PC-3 (cell line): ENCODE data around the gene ING3. TPM values are rescaled to one million over a fixed set of nuclear protein-coding genes. Genes with fewer than 3 reads are reported as not detected.

Experiments used
- ATAC-seq: fragments of 200-7000 bp; cut with Tn5 transposase; 2 replicates; pipeline ENCODE4 v1.9.1; 2020; ENCODE audit warnings: mild to moderate bottlenecking, moderate library complexity
- BruUV-seq: library from RNA; stranded (reverse); fragments of 400-500 nt; replicated peaks from 2 replicates; lab custom pipeline; 2021; lab: Mats Ljungman, UMichigan
- CTCF ChIA-PET: fragments of 300-600 bp; sonication (Branson Sonifier 250); formaldehyde crosslinking; loops from one replicate; lab custom pipeline; 2022; ENCODE audit warnings: antibody characterized with exemption; lab: Charles Lee
- POLR2A ChIA-PET: fragments of 300-600 bp; sonication (Branson Sonifier 250); formaldehyde crosslinking; loops from one replicate; lab custom pipeline; 2022; ENCODE audit warnings: antibody characterized with exemption; ENCODE audit not compliant: unreplicated experiment; lab: Charles Lee
- DNase-seq: peaks from one replicate; pipeline ENCODE4 v3.0.0-alpha.2; 2015
- H2AFZ ChIP-seq: fragments of 300-600 bp; sonication (generic); 2 replicates; pipeline ENCODE4 v1.6.0; 2016; ENCODE audit warnings: antibody characterized with exemption, low read length
- H3F3A ChIP-seq: fragments of 300-600 bp; sonication (generic); one replicate; pipeline ENCODE4 v1.6.0; 2017; ENCODE audit warnings: antibody characterized with exemption, low read length, control low read depth, mild to moderate bottlenecking; ENCODE audit not compliant: unreplicated experiment
- H3K27ac ChIP-seq: fragments of 300-600 bp; sonication (generic); 2 replicates; pipeline ENCODE4 v1.5.1; 2016; ENCODE audit warnings: mild to moderate bottlenecking, low read length
- H3K27me3 ChIP-seq: fragments of 300-600 bp; sonication (generic); 2 replicates; pipeline ENCODE4 v1.6.1; 2016; ENCODE audit warnings: low read length, mixed read lengths
- H3K36me3 ChIP-seq: fragments of 300-600 bp; sonication (generic); 2 replicates; pipeline ENCODE4 v1.6.1; 2016; ENCODE audit warnings: low read depth, mixed run types, low read length, mixed read lengths
- H3K4me1 ChIP-seq: fragments of 300-600 bp; sonication (generic); 2 replicates; pipeline ENCODE4 v1.5.1; 2016; ENCODE audit warnings: low read length; ENCODE audit not compliant: insufficient read depth
- H3K4me2 ChIP-seq: fragments of 300-600 bp; sonication (generic); 2 replicates; pipeline ENCODE4 v1.6.0; 2016; ENCODE audit warnings: low read length
- H3K4me3 ChIP-seq: fragments of 300-600 bp; sonication (generic); 2 replicates; pipeline ENCODE4 v1.5.1; 2016; ENCODE audit warnings: mild to moderate bottlenecking, low read length, mixed read lengths
- H3K79me2 ChIP-seq: fragments of 300-600 bp; sonication (generic); 2 replicates; pipeline ENCODE4 v1.6.1; 2017; ENCODE audit warnings: low read length, mixed read lengths
- H3K9ac ChIP-seq: fragments of 300-600 bp; sonication (generic); 2 replicates; pipeline ENCODE4 v1.6.0; 2016; ENCODE audit warnings: mild to moderate bottlenecking, low read length
- H3K9me2 ChIP-seq: fragments of 300-600 bp; sonication (generic); replicated peaks from 2 replicates; pipeline ENCODE4 v1.6.1; 2016; ENCODE audit warnings: mixed run types, low read length, mixed read lengths
- H3K9me3 ChIP-seq: fragments of 300-600 bp; sonication (generic); 2 replicates; pipeline ENCODE4 v1.6.1; 2016; ENCODE audit warnings: low read length, mixed read lengths
- H4K20me1 ChIP-seq: fragments of 300-600 bp; sonication (generic); 2 replicates; pipeline ENCODE4 v1.6.1; 2016; ENCODE audit warnings: low read length, mixed read lengths
- EZH2 ChIP-seq: fragments of 300-600 bp; sonication (generic); IDR thresholded peaks from one replicate; pipeline ENCODE4 v1.6.1; 2017; ENCODE audit warnings: antibody characterized with exemption, mild to moderate bottlenecking, low read length; ENCODE audit not compliant: unreplicated experiment
- EZH2phosphoT487 ChIP-seq: fragments of 300-600 bp; sonication (generic); IDR thresholded peaks from 2 replicates; pipeline ENCODE4 v1.6.1; 2018; ENCODE audit warnings: mild to moderate bottlenecking, antibody characterized with exemption, low read length, borderline replicate concordance
- intact Hi-C: fragments of 100-400 bp; cut with micrococcal nuclease; formaldehyde crosslinking; loops from 2 replicates; pipeline ENCODE4 v1.9.0; 2023
- total RNA-seq: library from RNA; depleted of rRNA; stranded (reverse); fragments of >200 nt; gene quantifications from 2 replicates; pipeline ENCODE4 v1.2.3, GENCODE V29; 2014
- TF ChIP-seq, protein P1 (sequence below): fragments of 300-600 bp; sonication (generic); conservative IDR thresholded peaks from 2 replicates; pipeline ENCODE4 v1.5.1; 2017; ENCODE audit warnings: antibody characterized with exemption, low read depth, mild to moderate bottlenecking, low read length

ING3 gene
- total RNA-seq, 1 experiment from 2014 or later = 12.8 TPM

DNA sequence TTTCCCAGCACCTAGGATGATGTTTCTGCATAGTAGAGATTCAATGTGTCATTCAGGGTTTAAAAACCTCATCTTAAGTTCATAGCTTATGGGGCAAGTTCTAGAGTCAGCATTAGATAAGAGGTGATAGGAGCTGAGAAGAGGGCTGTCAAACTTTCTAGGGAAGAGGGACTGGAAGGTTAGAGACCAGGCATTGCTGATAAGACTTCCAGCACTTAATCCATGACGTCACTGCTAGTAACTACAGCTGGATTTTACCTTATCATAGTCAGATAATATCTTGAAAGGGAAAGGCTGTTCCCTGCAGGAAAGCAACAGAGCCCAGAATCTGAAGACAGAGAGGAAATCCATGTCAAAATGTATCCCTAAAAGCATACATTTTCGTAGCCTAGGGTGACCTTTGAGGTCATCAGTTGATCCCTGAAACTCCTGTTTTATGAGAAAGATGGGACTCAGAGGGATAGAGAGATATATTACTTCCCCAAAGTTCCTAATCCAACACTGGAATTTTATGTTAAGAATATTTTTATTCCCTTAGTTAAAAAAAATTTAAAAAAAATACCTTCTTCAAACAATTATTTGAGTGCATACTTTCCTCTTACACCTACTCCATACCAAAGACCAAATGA, 34.7 kb downstream of the ING3 start:
- no peak overlapping the region for H3K4me2 ChIP-seq
- H3K9me2 ChIP-seq = no peaks in the 10 kb centered on the region
- no peak overlapping the region for H3K27ac ChIP-seq
- intact Hi-C loops = loop anchor here (10.0 kb wide), 1 partner anchor 350 kb away; no protein-coding TSS in a partner anchor
- no peak overlapping the region for H2AFZ ChIP-seq
- H3K9me3 ChIP-seq = no peaks in the 10 kb centered on the region
- no TSS peak for BruUV-seq
- H3K36me3 ChIP-seq = no peaks in the 10 kb centered on the region; the same call in 1 of the 2 replicates
- no peaks in the 10 kb centered on the region for H3F3A ChIP-seq
- ChIA-PET CTCF (no interaction called here), POLR2A (no interaction called here)
- no peak overlapping the region for H3K9ac ChIP-seq
- no peaks in the 10 kb centered on the region for H3K27me3 ChIP-seq
- no peak for ATAC-seq
- DNase-seq = no peak
- TF ChIP-seq, protein P1, sequence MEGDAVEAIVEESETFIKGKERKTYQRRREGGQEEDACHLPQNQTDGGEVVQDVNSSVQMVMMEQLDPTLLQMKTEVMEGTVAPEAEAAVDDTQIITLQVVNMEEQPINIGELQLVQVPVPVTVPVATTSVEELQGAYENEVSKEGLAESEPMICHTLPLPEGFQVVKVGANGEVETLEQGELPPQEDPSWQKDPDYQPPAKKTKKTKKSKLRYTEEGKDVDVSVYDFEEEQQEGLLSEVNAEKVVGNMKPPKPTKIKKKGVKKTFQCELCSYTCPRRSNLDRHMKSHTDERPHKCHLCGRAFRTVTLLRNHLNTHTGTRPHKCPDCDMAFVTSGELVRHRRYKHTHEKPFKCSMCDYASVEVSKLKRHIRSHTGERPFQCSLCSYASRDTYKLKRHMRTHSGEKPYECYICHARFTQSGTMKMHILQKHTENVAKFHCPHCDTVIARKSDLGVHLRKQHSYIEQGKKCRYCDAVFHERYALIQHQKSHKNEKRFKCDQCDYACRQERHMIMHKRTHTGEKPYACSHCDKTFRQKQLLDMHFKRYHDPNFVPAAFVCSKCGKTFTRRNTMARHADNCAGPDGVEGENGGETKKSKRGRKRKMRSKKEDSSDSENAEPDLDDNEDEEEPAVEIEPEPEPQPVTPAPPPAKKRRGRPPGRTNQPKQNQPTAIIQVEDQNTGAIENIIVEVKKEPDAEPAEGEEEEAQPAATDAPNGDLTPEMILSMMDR = no peak
- TF ChIP-seq EZH2 = no peak
- TF ChIP-seq EZH2phosphoT487 = no peak
- no peaks in the 10 kb centered on the region for H4K20me1 ChIP-seq
- peaks cover 38% of the 10 kb centered on the region for H3K4me1 ChIP-seq
- no peak overlapping the region for H3K4me3 ChIP-seq
- H3K79me2 ChIP-seq = no peaks in the 10 kb centered on the region

DNA sequence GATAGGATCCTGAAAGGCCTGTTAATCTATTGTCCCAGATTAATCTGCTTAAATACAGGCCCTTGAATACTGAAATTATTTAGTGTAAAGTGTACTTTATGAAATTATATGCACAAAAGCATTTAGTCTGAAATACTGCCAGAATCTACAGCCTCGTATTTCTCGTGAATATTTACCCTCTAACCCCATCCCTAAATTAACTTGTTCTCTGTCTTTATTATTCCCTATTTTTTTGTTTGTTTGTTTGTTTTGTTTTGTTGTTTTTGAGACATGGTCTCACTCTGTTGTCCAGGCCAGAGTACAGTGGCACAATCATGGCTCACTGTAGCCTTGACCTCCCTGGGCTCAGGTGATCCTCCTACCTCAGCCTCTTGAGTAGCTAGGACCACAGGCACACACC, 35.3 kb downstream of the ING3 start:
- H4K20me1 ChIP-seq = no peaks in the 10 kb centered on the region
- intact Hi-C loops = loop anchor here (10.0 kb wide), 1 partner anchor 349 kb away; no protein-coding TSS in a partner anchor
- no peak overlapping the region for H2AFZ ChIP-seq
- peaks cover 35% of the 10 kb centered on the region for H3K4me1 ChIP-seq
- no peak overlapping the region for H3K4me3 ChIP-seq
- H3K9me2 ChIP-seq = no peaks in the 10 kb centered on the region
- no peaks in the 10 kb centered on the region for H3F3A ChIP-seq
- TF ChIP-seq EZH2 (no peak), EZH2phosphoT487 (no peak)
- TF ChIP-seq, protein P1 = no peak
- no peak for ATAC-seq
- H3K79me2 ChIP-seq = no peaks in the 10 kb centered on the region
- no peak overlapping the region for H3K9ac ChIP-seq
- no peaks in the 10 kb centered on the region; the same call in 1 of the 2 replicates for H3K36me3 ChIP-seq
- CTCF ChIA-PET = interaction anchor here (0.6 kb wide), 1 partner anchor 114 kb away, joined by 3 read pairs; no protein-coding TSS in a partner anchor
- no peaks in the 10 kb centered on the region for H3K9me3 ChIP-seq
- no peak for DNase-seq
- no TSS peak for BruUV-seq
- H3K27me3 ChIP-seq = no peaks in the 10 kb centered on the region
- POLR2A ChIA-PET = no interaction called here
- no peak overlapping the region for H3K27ac ChIP-seq
- H3K4me2 ChIP-seq = no peak overlapping the region

DNA sequence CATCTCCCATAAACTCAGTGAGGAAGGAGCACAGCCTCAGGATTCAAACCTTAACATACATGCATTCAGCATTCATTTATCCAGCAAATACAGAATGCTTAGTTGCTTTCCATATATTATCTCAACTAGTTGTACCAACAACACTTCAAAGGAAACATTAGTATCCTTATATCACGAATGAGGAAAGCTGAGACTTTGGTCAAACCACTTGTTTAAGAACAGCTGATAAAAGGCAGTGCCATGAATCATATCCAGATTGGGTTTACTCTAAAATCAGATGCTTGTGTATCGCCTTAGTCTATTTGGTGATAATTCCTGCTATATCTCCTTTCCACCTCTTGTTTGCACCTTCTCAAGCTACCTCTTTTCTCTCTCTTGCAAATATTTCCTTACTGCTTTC, 36.1 kb downstream of the ING3 start:
- Histone ChIP-seq H3K4me2 (no peak overlapping the region), H3K9ac (no peak overlapping the region), H2AFZ (no peak overlapping the region), H4K20me1 (no peaks in the 10 kb centered on the region), H3K9me3 (no peaks in the 10 kb centered on the region), H3K79me2 (no peaks in the 10 kb centered on the region), H3K4me1 (peaks cover 40% of the 10 kb centered on the region), H3K9me2 (no peaks in the 10 kb centered on the region), H3K36me3 (no peaks in the 10 kb centered on the region; the same call in 1 of the 2 replicates), H3K27ac (no peak overlapping the region), H3K27me3 (no peaks in the 10 kb centered on the region), H3F3A (no peaks in the 10 kb centered on the region), H3K4me3 (no peak overlapping the region)
- POLR2A ChIA-PET = no interaction called here
- TF ChIP-seq EZH2 = no peak
- no peak for TF ChIP-seq EZH2phosphoT487
- CTCF ChIA-PET = interaction anchor here (0.6 to 0.9 kb wide), 2 partner anchors 96 to 113 kb away, joined by 3 read pairs; no protein-coding TSS in a partner anchor
- BruUV-seq = no TSS peak
- no peak for DNase-seq
- intact Hi-C loops = loop anchor here (1.0 to 10.0 kb wide), 4 partner anchors 95 to 348 kb away; no protein-coding TSS in a partner anchor
- no peak for ATAC-seq
